ENCODE data around the gene ACTR8. TPM values are rescaled to one million over a fixed set of nuclear protein-coding genes. Genes with fewer than 3 reads are reported as not detected.

ACTR8 gene
- total and polyA plus RNA-seq, 2 of the 13 experiments (the other 11 are each of a cell fraction or from before 2014, with no cell fraction given): 15.5 to 29.0 TPM

DNA sequence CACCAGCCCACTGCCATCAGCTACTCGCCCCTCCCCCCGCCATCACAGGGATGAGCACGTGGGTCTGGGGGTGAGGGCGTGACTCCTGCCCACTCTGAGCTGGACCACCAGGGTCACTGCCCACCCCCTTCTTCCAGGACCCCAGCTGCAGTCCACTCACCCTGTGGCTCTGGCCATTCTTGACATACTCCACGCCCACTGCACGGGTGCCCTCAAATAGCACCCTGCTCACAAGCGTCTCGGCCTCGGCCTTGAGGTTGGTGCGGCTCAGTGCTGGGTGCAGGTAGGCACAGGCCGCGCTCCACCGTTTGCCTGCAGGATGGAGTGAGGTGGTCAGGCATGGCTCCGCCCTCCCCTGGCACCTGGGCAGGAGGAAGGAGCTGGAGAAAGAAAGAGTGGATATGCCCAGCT, 59.6 kb downstream of the ACTR8 start:
- in situ Hi-C loops (cut with HindIII; ENCODE audit: extremely low pct_ligation_motif_present, low pct_unique_long_range_greater_than_20kb) (no loop called here), intact Hi-C loops (cut with micrococcal nuclease; ENCODE audit: unreplicated experiment) (no loop called here)
- BruUV-seq (replicated peaks): no TSS peak
- FAIRE-seq (no peak), DNase-seq (ENCODE audit: low spot score) (no peak), ATAC-seq (no peak)
- Histone ChIP-seq H3K79me2 (ENCODE audit: insufficient read depth, low read length) (peaks cover 34% of the 10 kb centered on the region), H3K4me3 (replicated peaks in 1 of 3; ENCODE audit: insufficient read depth in 1 of 3, low read depth in 2 of 3, low read length in 3 of 3) (no peak overlapping the region), H3K9me3 (ENCODE audit: low read length) (no peaks in the 10 kb centered on the region), H3K36me3 (replicated peaks in 1 of 2; ENCODE audit: control insufficient read depth in 1 of 2, insufficient read depth in 2 of 2, low read length in 2 of 2) (peaks cover 54 to 98% of the 10 kb centered on the region in 2 experiments), H4K20me1 (ENCODE audit: insufficient read depth, low read length) (peaks cover 49% of the 10 kb centered on the region), H3K4me1 (ENCODE audit: insufficient read depth, low read length) (peaks cover 78% of the 10 kb centered on the region), H3K27ac (ENCODE audit: extremely low read length, insufficient read depth, low read length) (no peak overlapping the region), H3K27me3 (ENCODE audit: control insufficient read depth in 1 of 2, insufficient read depth in 2 of 2, low read length in 2 of 2) (no peaks in the 10 kb centered on the region), H3K9ac (ENCODE audit: insufficient read depth, low read depth, low read length) (no peak overlapping the region), H2AFZ (ENCODE audit: low read length) (no peak overlapping the region), H3K4me2 (ENCODE audit: low read depth, low read length) (no peak overlapping the region)
- WGBS (ENCODE audit: low lambda C conversion rate): 96% methylated on average over 13 of the region's 14 CpGs
- ChIA-PET CTCF (ENCODE audit: low intra/inter-chr PET ratio, low total read pairs) (no interaction called here), POLR2A (interaction anchor here (12.1 kb wide), 1 partner anchor 21 kb away, joined by 156 read pairs; the partner anchor contains the start of gene CHDH)
- TF ChIP-seq RBM22 (optimal IDR thresholded peaks at IDR 0.05; ENCODE audit: low read length) (peak; percentile 83), POLR2A (IDR thresholded peaks at IDR 0.05; ENCODE audit: insufficient read depth in 1 of 2, low read depth in 2 of 2, low read length in 2 of 2) (0 out of 4 replicates have a peak, but pooled peaks of 1 of the 2 experiments have one; percentile 19), AGO2 (optimal IDR thresholded peaks at IDR 0.05; ENCODE audit: low read depth, low read length) (peak; percentile 86), ZNF75D (CRISPR knock-in tag; IDR thresholded peaks at IDR 0.05; ENCODE audit: borderline replicate concordance) (no peak)
- TF ChIP-seq, protein P1, sequence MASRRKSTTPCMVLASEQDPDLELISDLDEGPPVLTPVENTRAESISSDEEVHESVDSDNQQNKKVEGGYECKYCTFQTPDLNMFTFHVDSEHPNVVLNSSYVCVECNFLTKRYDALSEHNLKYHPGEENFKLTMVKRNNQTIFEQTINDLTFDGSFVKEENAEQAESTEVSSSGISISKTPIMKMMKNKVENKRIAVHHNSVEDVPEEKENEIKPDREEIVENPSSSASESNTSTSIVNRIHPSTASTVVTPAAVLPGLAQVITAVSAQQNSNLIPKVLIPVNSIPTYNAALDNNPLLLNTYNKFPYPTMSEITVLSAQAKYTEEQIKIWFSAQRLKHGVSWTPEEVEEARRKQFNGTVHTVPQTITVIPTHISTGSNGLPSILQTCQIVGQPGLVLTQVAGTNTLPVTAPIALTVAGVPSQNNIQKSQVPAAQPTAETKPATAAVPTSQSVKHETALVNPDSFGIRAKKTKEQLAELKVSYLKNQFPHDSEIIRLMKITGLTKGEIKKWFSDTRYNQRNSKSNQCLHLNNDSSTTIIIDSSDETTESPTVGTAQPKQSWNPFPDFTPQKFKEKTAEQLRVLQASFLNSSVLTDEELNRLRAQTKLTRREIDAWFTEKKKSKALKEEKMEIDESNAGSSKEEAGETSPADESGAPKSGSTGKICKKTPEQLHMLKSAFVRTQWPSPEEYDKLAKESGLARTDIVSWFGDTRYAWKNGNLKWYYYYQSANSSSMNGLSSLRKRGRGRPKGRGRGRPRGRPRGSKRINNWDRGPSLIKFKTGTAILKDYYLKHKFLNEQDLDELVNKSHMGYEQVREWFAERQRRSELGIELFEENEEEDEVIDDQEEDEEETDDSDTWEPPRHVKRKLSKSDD (CRISPR knock-in tag; IDR thresholded peaks at IDR 0.05; ENCODE audit: low read depth): no peak

DNA sequence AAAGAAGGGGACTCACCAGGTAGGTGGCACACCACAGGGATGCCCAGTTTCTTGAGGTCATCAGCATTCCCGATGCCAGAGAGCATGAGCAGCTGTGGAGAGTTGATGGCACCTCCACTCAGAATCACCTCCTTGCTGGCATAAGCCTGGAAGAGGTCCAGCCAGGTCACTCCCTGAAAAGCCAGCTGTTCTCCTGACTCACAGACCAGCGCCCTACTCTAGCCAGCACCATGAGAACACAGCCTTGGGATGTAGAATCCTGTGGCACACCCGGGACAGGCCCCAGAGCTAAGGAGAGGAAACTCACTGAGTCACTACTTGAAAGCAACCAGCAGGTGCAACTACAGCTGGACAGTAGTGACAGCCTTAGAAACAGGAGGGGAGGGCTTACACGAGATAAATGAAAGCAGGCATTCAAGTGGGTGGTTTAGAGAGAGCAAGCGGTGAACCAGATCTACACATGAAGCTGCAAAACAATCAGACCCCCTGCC, 60.3 kb downstream of the ACTR8 start:
- H3K4me3 ChIP-seq (replicated peaks in 1 of 3; ENCODE audit: insufficient read depth in 1 of 3, low read depth in 2 of 3, low read length in 3 of 3): no peak overlapping the region
- no peaks in the 10 kb centered on the region for H3K9me3 ChIP-seq (ENCODE audit: low read length)
- peaks cover 71% of the 10 kb centered on the region for H3K4me1 ChIP-seq (ENCODE audit: insufficient read depth, low read length)
- no TSS peak for BruUV-seq (replicated peaks)
- peaks cover 57 to 98% of the 10 kb centered on the region in 2 experiments for H3K36me3 ChIP-seq (replicated peaks in 1 of 2; ENCODE audit: control insufficient read depth in 1 of 2, insufficient read depth in 2 of 2, low read length in 2 of 2)
- ATAC-seq (no peak), DNase-seq (ENCODE audit: low spot score) (no peak), FAIRE-seq (no peak)
- peaks cover 47% of the 10 kb centered on the region for H4K20me1 ChIP-seq (ENCODE audit: insufficient read depth, low read length)
- WGBS (ENCODE audit: low lambda C conversion rate): 83% methylated on average over 5 of the region's 5 CpGs
- peaks cover 27% of the 10 kb centered on the region for H3K79me2 ChIP-seq (ENCODE audit: insufficient read depth, low read length)
- no peaks in the 10 kb centered on the region for H3K27me3 ChIP-seq (ENCODE audit: control insufficient read depth in 1 of 2, insufficient read depth in 2 of 2, low read length in 2 of 2)
- no peak overlapping the region for H3K27ac ChIP-seq (ENCODE audit: extremely low read length, insufficient read depth, low read length)
- no peak overlapping the region for H2AFZ ChIP-seq (ENCODE audit: low read length)
- no peak overlapping the region for H3K9ac ChIP-seq (ENCODE audit: insufficient read depth, low read depth, low read length)
- H3K4me2 ChIP-seq (ENCODE audit: low read depth, low read length): no peak overlapping the region
- ChIA-PET POLR2A (interaction anchor here (12.1 kb wide), 1 partner anchor 21 kb away, joined by 156 read pairs; the partner anchor contains the start of gene CHDH), CTCF (ENCODE audit: low intra/inter-chr PET ratio, low total read pairs) (no interaction called here)
- intact Hi-C loops (cut with micrococcal nuclease; ENCODE audit: unreplicated experiment) (no loop called here), in situ Hi-C loops (cut with HindIII; ENCODE audit: extremely low pct_ligation_motif_present, low pct_unique_long_range_greater_than_20kb) (no loop called here)
- no peak for TF ChIP-seq ZNF615 (CRISPR knock-in tag; IDR thresholded peaks at IDR 0.05; ENCODE audit: borderline replicate concordance)
- TF ChIP-seq NFYB (CRISPR knock-in tag; IDR thresholded peaks at IDR 0.05): no peak
- no peak for TF ChIP-seq BRF2 (CRISPR knock-in tag; IDR thresholded peaks at IDR 0.05)
- TF ChIP-seq, protein P2, sequence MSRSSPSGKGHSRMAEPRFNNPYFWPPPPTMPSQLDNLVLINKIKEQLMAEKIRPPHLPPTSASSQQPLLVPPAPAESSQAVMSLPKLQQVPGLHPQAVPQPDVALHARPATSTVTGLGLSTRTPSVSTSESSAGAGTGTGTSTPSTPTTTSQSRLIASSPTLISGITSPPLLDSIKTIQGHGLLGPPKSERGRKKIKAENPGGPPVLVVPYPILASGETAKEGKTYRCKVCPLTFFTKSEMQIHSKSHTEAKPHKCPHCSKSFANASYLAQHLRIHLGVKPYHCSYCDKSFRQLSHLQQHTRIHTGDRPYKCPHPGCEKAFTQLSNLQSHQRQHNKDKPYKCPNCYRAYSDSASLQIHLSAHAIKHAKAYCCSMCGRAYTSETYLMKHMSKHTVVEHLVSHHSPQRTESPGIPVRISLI (CRISPR knock-in tag; IDR thresholded peaks at IDR 0.05; ENCODE audit: borderline replicate concordance): no peak
- TF ChIP-seq ZNF564 (CRISPR knock-in tag; IDR thresholded peaks at IDR 0.05): no peak

All from HepG2 (cell line).